ENCODE results near the gene TGFBR3. TPM values are rescaled to one million over a fixed set of nuclear protein-coding genes. Genes with fewer than 3 reads are reported as not detected.

The TGFBR3 gene
- total and polyA plus RNA-seq, 4 donors: 3.6 to 81.5 (median 33.4) TPM

DNA sequence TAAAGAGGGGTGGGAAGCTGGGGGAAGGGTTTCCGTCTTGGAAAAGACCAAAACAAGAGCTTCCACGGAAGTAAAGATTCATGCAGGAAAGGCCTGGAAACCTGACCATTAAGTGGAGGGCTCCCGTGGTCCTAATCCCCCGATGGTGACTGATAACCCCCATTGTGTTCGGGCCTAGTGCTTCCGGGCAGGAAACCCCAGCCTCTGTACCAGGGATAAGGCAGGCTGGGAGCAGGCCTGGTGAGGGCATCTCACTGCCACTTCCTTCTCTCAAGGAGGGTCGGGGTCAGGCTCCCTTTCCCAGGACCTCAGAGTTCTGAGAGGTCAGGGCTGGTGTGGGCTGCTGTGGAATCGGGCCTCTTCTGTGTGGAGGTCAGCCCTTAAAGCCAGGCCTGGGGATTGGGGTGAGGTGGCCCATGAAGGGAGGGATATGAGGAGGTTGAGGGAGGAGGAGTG, 248.4 kb downstream of the TGFBR3 start:
- no peaks in the 10 kb centered on the region for H3K36me3 ChIP-seq (ENCODE audit: control insufficient read depth in 1 of 2, insufficient read depth in 2 of 2, low read length in 1 of 2)
- intact Hi-C loops (cut with DNase I): no loop called here
- no peak overlapping the region for H3K27ac ChIP-seq (ENCODE audit: low read depth in 1 of 2, low read length in 2 of 2)
- no peak overlapping the region for H3K4me3 ChIP-seq (ENCODE audit: low read length in 2 of 2)
- 76 to 80% methylated on average over 8 of the region's 8 CpGs for WGBS, 2 donors
- ATAC-seq (ENCODE audit: low FRiP score): peak; percentile 54
- no peak for DNase-seq
- peaks cover 2% of the 10 kb centered on the region for H3K9me3 ChIP-seq (ENCODE audit: control insufficient read depth, low read length)
- H3K4me1 ChIP-seq (ENCODE audit: control insufficient read depth in 1 of 2, insufficient read depth in 2 of 2, low read length in 2 of 2): no peaks in the 10 kb centered on the region
- no peaks in the 10 kb centered on the region for H3K27me3 ChIP-seq (ENCODE audit: control insufficient read depth in 1 of 2, insufficient read depth in 2 of 2, low read length in 1 of 2)

DNA sequence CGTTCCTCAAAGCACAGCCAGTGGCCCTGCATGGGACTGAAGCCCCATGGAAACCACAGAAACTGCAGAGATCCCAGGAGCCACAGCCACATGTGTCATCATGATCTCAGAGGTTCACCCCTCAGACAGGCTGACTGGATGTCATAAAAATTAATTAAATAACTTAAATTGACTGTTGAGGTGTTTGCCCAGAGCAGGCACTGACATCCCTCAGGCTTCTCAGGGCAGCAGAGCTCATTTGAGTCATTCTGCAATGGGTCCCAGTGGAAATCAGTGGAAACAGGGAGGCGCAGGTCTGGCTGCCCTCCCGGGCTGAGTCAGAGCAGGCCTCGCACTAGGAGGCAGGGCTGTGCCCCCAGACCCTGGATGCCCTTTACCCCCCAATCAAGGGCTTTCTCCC, 250.2 kb downstream of the TGFBR3 start:
- ATAC-seq (ENCODE audit: low FRiP score) (no peak), DNase-seq (no peak)
- H3K36me3 ChIP-seq (ENCODE audit: control insufficient read depth in 1 of 2, insufficient read depth in 2 of 2, low read length in 1 of 2): no peaks in the 10 kb centered on the region
- H3K9me3 ChIP-seq (ENCODE audit: control insufficient read depth, low read length): peaks cover 2% of the 10 kb centered on the region
- intact Hi-C loops (cut with DNase I): no loop called here
- WGBS, 2 donors: 91 to 92% methylated on average over 4 of the region's 4 CpGs
- no peaks in the 10 kb centered on the region for H3K27me3 ChIP-seq (ENCODE audit: control insufficient read depth in 1 of 2, insufficient read depth in 2 of 2, low read length in 1 of 2)
- no peak overlapping the region for H3K4me3 ChIP-seq (ENCODE audit: low read length in 2 of 2)
- no peaks in the 10 kb centered on the region for H3K4me1 ChIP-seq (ENCODE audit: control insufficient read depth in 1 of 2, insufficient read depth in 2 of 2, low read length in 2 of 2)
- no peak overlapping the region for H3K27ac ChIP-seq (ENCODE audit: low read depth in 1 of 2, low read length in 2 of 2)

DNA sequence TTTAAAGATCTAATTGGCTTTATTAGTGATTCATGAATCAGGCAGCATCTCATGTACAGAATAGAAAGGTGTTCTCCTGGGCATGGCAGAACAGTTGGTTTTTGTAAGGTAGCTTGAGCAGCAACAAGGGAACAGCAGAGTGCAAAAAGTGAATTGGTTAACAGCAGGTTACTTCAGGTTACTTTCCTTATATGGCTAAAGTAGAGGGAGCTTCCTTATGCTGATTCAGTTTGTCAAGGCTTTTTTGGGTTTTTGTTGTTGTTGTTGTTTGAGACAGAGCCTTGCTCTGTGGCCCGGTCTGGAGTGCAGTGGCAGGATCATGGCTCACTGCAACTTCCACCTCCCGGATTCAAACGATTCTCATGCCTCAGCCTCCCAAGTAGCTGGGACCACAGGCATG, 252.5 kb downstream of the TGFBR3 start:
- WGBS, 2 donors: 90 to 92% methylated on average over 3 of the region's 3 CpGs
- no peaks in the 10 kb centered on the region for H3K36me3 ChIP-seq (ENCODE audit: control insufficient read depth in 1 of 2, insufficient read depth in 2 of 2, low read length in 1 of 2)
- ATAC-seq (ENCODE audit: low FRiP score): no peak
- no peaks in the 10 kb centered on the region for H3K4me1 ChIP-seq (ENCODE audit: control insufficient read depth in 1 of 2, insufficient read depth in 2 of 2, low read length in 2 of 2)
- no peaks in the 10 kb centered on the region for H3K9me3 ChIP-seq (ENCODE audit: control insufficient read depth, low read length)
- no peak overlapping the region for H3K27ac ChIP-seq (ENCODE audit: low read depth in 1 of 2, low read length in 2 of 2)
- DNase-seq: no peak
- no peak overlapping the region for H3K4me3 ChIP-seq (ENCODE audit: low read length in 2 of 2)
- intact Hi-C loops (cut with DNase I): no loop called here
- H3K27me3 ChIP-seq (ENCODE audit: control insufficient read depth in 1 of 2, insufficient read depth in 2 of 2, low read length in 1 of 2): no peaks in the 10 kb centered on the region

DNA sequence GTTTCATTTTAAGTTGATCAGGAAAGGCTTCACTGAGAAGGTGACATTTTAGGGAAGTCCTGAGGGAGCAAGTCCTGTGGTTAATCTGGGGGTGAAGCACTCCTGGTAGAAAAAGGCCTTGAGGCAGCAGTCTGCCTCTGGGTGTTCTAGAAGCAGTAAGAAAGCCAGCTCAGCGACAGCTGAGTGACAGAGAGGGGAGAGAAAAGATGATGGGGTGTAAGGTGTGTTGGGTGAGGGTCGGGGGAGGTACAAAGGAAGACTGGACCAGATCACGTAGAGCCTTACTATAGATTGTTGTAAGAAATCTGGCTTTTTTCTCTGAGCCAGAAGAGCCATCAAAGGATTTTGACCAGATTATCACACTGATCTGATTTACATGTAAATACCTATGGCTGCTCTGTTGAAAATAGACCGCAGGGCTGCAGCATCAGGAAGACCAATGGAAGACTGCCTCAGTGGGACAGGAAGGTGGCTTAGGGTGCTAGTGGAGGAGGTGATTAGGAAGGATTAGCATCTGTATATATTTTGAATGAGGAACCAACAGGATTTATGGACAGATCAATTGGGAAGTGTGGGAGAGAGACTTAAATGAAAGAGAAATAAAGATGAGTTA, 254.1 kb downstream of the TGFBR3 start:
- no peaks in the 10 kb centered on the region for H3K27me3 ChIP-seq (ENCODE audit: control insufficient read depth in 1 of 2, insufficient read depth in 2 of 2, low read length in 1 of 2)
- H3K4me1 ChIP-seq (ENCODE audit: control insufficient read depth in 1 of 2, insufficient read depth in 2 of 2, low read length in 2 of 2): no peaks in the 10 kb centered on the region
- ATAC-seq (ENCODE audit: low FRiP score) (no peak), DNase-seq (no peak)
- intact Hi-C loops (cut with DNase I): no loop called here
- no peaks in the 10 kb centered on the region for H3K9me3 ChIP-seq (ENCODE audit: control insufficient read depth, low read length)
- no peak overlapping the region for H3K27ac ChIP-seq (ENCODE audit: low read depth in 1 of 2, low read length in 2 of 2)
- no peak overlapping the region for H3K4me3 ChIP-seq (ENCODE audit: low read length in 2 of 2)
- H3K36me3 ChIP-seq (ENCODE audit: control insufficient read depth in 1 of 2, insufficient read depth in 2 of 2, low read length in 1 of 2): no peaks in the 10 kb centered on the region
- WGBS, 2 donors: 68 to 75% methylated on average over 4 of the region's 4 CpGs

DNA sequence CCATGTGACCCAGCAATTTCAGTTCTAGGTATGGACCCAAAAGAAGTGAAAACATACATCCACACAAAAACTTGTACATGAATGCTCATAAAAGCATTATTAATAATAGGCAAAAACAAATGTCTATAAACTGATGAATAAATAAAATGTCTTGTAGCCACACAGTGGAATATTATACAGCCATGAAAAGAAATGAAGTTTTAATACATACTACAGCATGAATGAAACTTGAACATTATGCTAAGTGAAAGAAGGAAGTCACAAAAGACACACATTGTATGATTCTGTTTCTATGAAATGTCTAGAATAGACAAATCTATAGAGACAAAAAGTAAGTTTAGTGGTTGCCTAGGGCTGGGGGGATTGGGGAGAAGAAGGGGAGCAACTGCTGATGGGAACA, 255.1 kb downstream of the TGFBR3 start:
- Histone ChIP-seq H3K27ac (ENCODE audit: low read depth in 1 of 2, low read length in 2 of 2) (no peak overlapping the region), H3K36me3 (ENCODE audit: control insufficient read depth in 1 of 2, insufficient read depth in 2 of 2, low read length in 1 of 2) (no peaks in the 10 kb centered on the region), H3K9me3 (ENCODE audit: control insufficient read depth, low read length) (no peaks in the 10 kb centered on the region), H3K4me3 (ENCODE audit: low read length in 2 of 2) (no peak overlapping the region), H3K27me3 (ENCODE audit: control insufficient read depth in 1 of 2, insufficient read depth in 2 of 2, low read length in 1 of 2) (no peaks in the 10 kb centered on the region), H3K4me1 (ENCODE audit: control insufficient read depth in 1 of 2, insufficient read depth in 2 of 2, low read length in 2 of 2) (no peaks in the 10 kb centered on the region)
- ATAC-seq (ENCODE audit: low FRiP score): no peak
- intact Hi-C loops (cut with DNase I): no loop called here
- DNase-seq: no peak

Other genes with a start within 250 kb of the TGFBR3 start
- not detected for gene BRDT, start 63.2 kb upstream of the TGFBR3 start, total RNA-seq
- gene BRDT, start 63.2 kb upstream of the TGFBR3 start, polyA plus RNA-seq: not detected
- under 1 TPM; 0.71 to 0.96 TPM for gene EPHX4, start 143.8 kb upstream of the TGFBR3 start, total RNA-seq
- not detected for gene EPHX4, start 143.8 kb upstream of the TGFBR3 start, polyA plus RNA-seq
- gene SETSIP, start 189.3 kb upstream of the TGFBR3 start, total RNA-seq: not detected
- gene SETSIP, start 189.3 kb upstream of the TGFBR3 start, polyA plus RNA-seq: under 1 TPM in 1 of 2 donors, not detected in 1; 0.50 TPM
- 1 to 10 TPM; 4.9 to 8.3 TPM for gene BTBD8, start 194.2 kb upstream of the TGFBR3 start, total RNA-seq
- gene BTBD8, start 194.2 kb upstream of the TGFBR3 start, polyA plus RNA-seq: 1 to 10 TPM in 1 of 2 donors, under 1 TPM in 1; 0.50 to 2.3 TPM

Data from aorta (tissue), 5 donors.